Measurements from ENCODE around the gene PRR7. TPM values are rescaled to one million over a fixed set of nuclear protein-coding genes. Genes with fewer than 3 reads are reported as not detected.

Gene PRR7
- total RNA-seq, 1 donor from 2014 or later, result 18.1 TPM

GRCh38 chr5:177438468-177438867, 8.1 kb upstream of the PRR7 start:
- intact Hi-C loops (cut with DNase I), result no loop called here
- no peak overlapping the region for H3K27ac ChIP-seq
- TF ChIP-seq CTCF (IDR thresholded peaks at IDR 0.05), result no peak
- no peaks in the 10 kb centered on the region for H3K9me3 ChIP-seq
- no peaks in the 10 kb centered on the region for H3K27me3 ChIP-seq
- DNase-seq (ENCODE audit: low spot score in 2 of 2), result no peak
- H3K36me3 ChIP-seq, result peaks cover 51 to 54% of the 10 kb centered on the region in 2 donors
- no peaks in the 10 kb centered on the region for H3K4me1 ChIP-seq
- H3K4me3 ChIP-seq, result no peak overlapping the region

GRCh38 chr5:177439518-177440053, 7.0 kb upstream of the PRR7 start:
- intact Hi-C loops (cut with DNase I), result no loop called here
- no peak overlapping the region for H3K27ac ChIP-seq
- H3K4me1 ChIP-seq, result no peaks in the 10 kb centered on the region
- TF ChIP-seq CTCF (IDR thresholded peaks at IDR 0.05), result no peak
- no peak overlapping the region for H3K4me3 ChIP-seq
- no peaks in the 10 kb centered on the region for H3K9me3 ChIP-seq
- no peaks in the 10 kb centered on the region for H3K27me3 ChIP-seq
- peaks cover 40 to 43% of the 10 kb centered on the region in 2 donors for H3K36me3 ChIP-seq
- DNase-seq (ENCODE audit: low spot score in 2 of 2), result no peak

GRCh38 chr5:177440211-177440989, 6.2 kb upstream of the PRR7 start:
- intact Hi-C loops (cut with DNase I), result no loop called here
- no peaks in the 10 kb centered on the region for H3K9me3 ChIP-seq
- no peak for TF ChIP-seq CTCF (IDR thresholded peaks at IDR 0.05)
- no peaks in the 10 kb centered on the region for H3K4me1 ChIP-seq
- peaks cover 31 to 36% of the 10 kb centered on the region in 2 donors for H3K36me3 ChIP-seq
- H3K4me3 ChIP-seq, result no peak overlapping the region
- H3K27ac ChIP-seq, result no peak overlapping the region
- no peak for DNase-seq (ENCODE audit: low spot score in 2 of 2)
- H3K27me3 ChIP-seq, result no peaks in the 10 kb centered on the region

- Histone ChIP-seq H3K27me3 (no peaks in the 10 kb centered on the region), H3K9me3 (no peaks in the 10 kb centered on the region), H3K4me3 (no peak overlapping the region), H3K4me1 (peaks cover 3 to 5% of the 10 kb centered on the region in 2 donors), H3K27ac (no peak overlapping the region), H3K36me3 (peaks cover 25 to 28% of the 10 kb centered on the region in 2 donors)
- no peak for TF ChIP-seq CTCF (IDR thresholded peaks at IDR 0.05)
- intact Hi-C loops (cut with DNase I), result no loop called here
- DNase-seq (ENCODE audit: low spot score in 2 of 2), result no peak
Observed at GRCh38 chr5:177440990-177441780, 5.4 kb upstream of the PRR7 start.

GRCh38 chr5:177442066-177442826, 4.4 kb upstream of the PRR7 start:
- no peaks in the 10 kb centered on the region for H3K27me3 ChIP-seq
- no peak for DNase-seq (ENCODE audit: low spot score in 2 of 2)
- intact Hi-C loops (cut with DNase I), result no loop called here
- peaks cover 15 to 24% of the 10 kb centered on the region in 2 donors for H3K36me3 ChIP-seq
- no peak for TF ChIP-seq CTCF (IDR thresholded peaks at IDR 0.05)
- no peak overlapping the region for H3K4me3 ChIP-seq
- H3K27ac ChIP-seq, result no peak overlapping the region
- peaks cover 8 to 10% of the 10 kb centered on the region in 2 donors for H3K4me1 ChIP-seq
- H3K9me3 ChIP-seq, result no peaks in the 10 kb centered on the region
